ENCODE results near the gene VPS26B. TPM values are rescaled to one million over a fixed set of nuclear protein-coding genes. Genes with fewer than 3 reads are reported as not detected.

VPS26B gene
- polyA plus RNA-seq, 4 donors = 47.1 to 56.7 (median 47.6) TPM

Other genes starting within 250 kb of the VPS26B start
- gene JAM3, start 155.6 kb upstream of the VPS26B start, polyA plus RNA-seq (ENCODE audit: insufficient read length in 4 of 4) = 10 to 100 TPM; 50.8 to 61.4 (median 56.8) TPM
- 10 to 100 TPM; 30.1 to 31.2 (median 30.6) TPM for gene NCAPD3, start 704 bp upstream of the VPS26B start, polyA plus RNA-seq (ENCODE audit: insufficient read length in 4 of 4)
- 10 to 100 TPM; 76.1 to 82.5 (median 81.2) TPM for gene THYN1, start 28.7 kb downstream of the VPS26B start, polyA plus RNA-seq (ENCODE audit: insufficient read length in 4 of 4)
- 10 to 100 TPM; 41.6 to 48.1 (median 44.6) TPM for gene ACAD8, start 28.9 kb downstream of the VPS26B start, polyA plus RNA-seq (ENCODE audit: insufficient read length in 4 of 4)
- gene GLB1L3, start 51.7 kb downstream of the VPS26B start, polyA plus RNA-seq (ENCODE audit: insufficient read length in 4 of 4) = 1 to 10 TPM in 3 of 4 donors, under 1 TPM in 1; 1.00 to 1.6 (median 1.4) TPM
- 10 to 100 TPM; 19.4 to 23.9 (median 22.3) TPM for gene GLB1L2, start 107.3 kb downstream of the VPS26B start, polyA plus RNA-seq (ENCODE audit: insufficient read length in 4 of 4)
- gene B3GAT1, start 187.6 kb downstream of the VPS26B start, polyA plus RNA-seq (ENCODE audit: insufficient read length in 4 of 4) = 1 to 10 TPM; 3.3 to 3.8 (median 3.5) TPM

All from right renal pelvis (tissue), 4 donors.